B cell (primary cell): ENCODE measurements around the gene ELOVL6. TPM values are rescaled to one million over a fixed set of nuclear protein-coding genes. Genes with fewer than 3 reads are reported as not detected.

Source experiments
- ATAC-seq: fragments of 200-7000 bp; cut with Tn5 transposase; one replicate; pipeline ENCODE4 v1.10.0; 2021; ENCODE audit warnings: low read depth, mild to moderate bottlenecking, moderate number of reproducible peaks, moderate library complexity
- CTCF ChIA-PET: fragments of 350-600 bp; sonication (Branson Sonifier 250); formaldehyde crosslinking; loops from one replicate; lab custom pipeline; 2021; ENCODE audit warnings: antibody characterized with exemption, inconsistent platforms; lab: Charles Lee
- POLR2A ChIA-PET: fragments of 350-600 bp; sonication (Branson Sonifier 250); formaldehyde crosslinking; loops from one replicate; lab custom pipeline; 2021; ENCODE audit warnings: antibody characterized with exemption; lab: Charles Lee
- DNase-seq: peaks from one replicate; pipeline ENCODE4 v3.0.0; 2013
- H2AFZ ChIP-seq: 2 replicates; pipeline ENCODE4 v1.6.1; 2012; ENCODE audit warnings: mild to moderate bottlenecking, low read depth, low read length; ENCODE audit not compliant: insufficient read depth, poor library complexity, severe bottlenecking
- H3K27ac ChIP-seq, 2 donors: 1 replicate in 1 of 2; 2 replicates in 1 of 2; pipeline ENCODE4 v1.5.1; 2012 to 2013; ENCODE audit warnings: low read length in 2 of 2, mild to moderate bottlenecking in 2 of 2, moderate library complexity in 1 of 2
- H3K27me3 ChIP-seq, 4 experiments: fragments of 200-600 bp in 1 of 4; sonication (generic) in 1 of 4; replicated peaks in 1 of 4; 1 replicate in 2 of 4; 2 replicates in 2 of 4; pipeline versions ENCODE4 v1.6.1 to v1.7.0; 2013 to 2016; ENCODE audit warnings: low read length in 3 of 4, mild to moderate bottlenecking in 2 of 4, mixed read lengths in 1 of 4, moderate library complexity in 1 of 4; ENCODE audit not compliant: insufficient read depth in 4 of 4, control insufficient read depth in 3 of 4; ENCODE audit errors: control extremely low read depth in 1 of 4
- H3K36me3 ChIP-seq, 2 experiments: replicated peaks in 1 of 2; 1 replicate in 1 of 2; 2 replicates in 1 of 2; pipeline versions ENCODE4 v1.6.1 to v1.7.1; 2013; ENCODE audit warnings: low read length in 1 of 2; ENCODE audit not compliant: insufficient read depth in 2 of 2, control insufficient read depth in 1 of 2; ENCODE audit errors: control extremely low read depth in 1 of 2, extremely low read depth in 1 of 2
- H3K4me1 ChIP-seq, 2 donors: fragments of 200-600 bp in 1 of 2; sonication (generic) in 1 of 2; 1 replicate in 1 of 2; 2 replicates in 1 of 2; pipeline versions ENCODE4 v1.5.1 to v1.6.1; 2013 to 2017; ENCODE audit warnings: low read length in 2 of 2; ENCODE audit not compliant: control insufficient read depth in 2 of 2, insufficient read depth in 2 of 2
- H3K4me2 ChIP-seq: replicated peaks from 2 replicates; pipeline ENCODE3; 2012; ENCODE audit warnings: mild to moderate bottlenecking, low read depth, low read length; ENCODE audit not compliant: poor library complexity, severe bottlenecking
- H3K4me3 ChIP-seq, 5 experiments: fragments of 200-600 bp in 1 of 5; sonication (generic) in 1 of 5; 1 replicate in 3 of 5; 2 replicates in 2 of 5; pipeline versions ENCODE4 v1.5.1 to v1.7.0; 2011 to 2016; ENCODE audit warnings: low read length in 4 of 5, mild to moderate bottlenecking in 4 of 5, low read depth in 2 of 5, control low read depth in 1 of 5, moderate library complexity in 1 of 5; ENCODE audit not compliant: insufficient read depth in 1 of 5; ENCODE audit errors: control extremely low read depth in 1 of 5, extremely low read depth in 1 of 5
- H3K79me2 ChIP-seq: fragments of 200-600 bp; sonication (generic); one replicate; pipeline ENCODE4 v1.6.0; 2016; ENCODE audit warnings: low read length; ENCODE audit not compliant: control insufficient read depth, insufficient read depth
- H3K9ac ChIP-seq: fragments of 200-600 bp; sonication (generic); 2 replicates; pipeline ENCODE4 v1.6.1; 2017; ENCODE audit warnings: mild to moderate bottlenecking, low read length, moderate library complexity
- H3K9me3 ChIP-seq, 3 donors: one replicate each; pipeline versions ENCODE4 v1.6.1 to v1.7.1; 2013; ENCODE audit warnings: low read length in 2 of 3; ENCODE audit not compliant: control insufficient read depth in 2 of 3, insufficient read depth in 1 of 3; ENCODE audit errors: control extremely low read depth in 1 of 3
- H4K20me1 ChIP-seq: 2 replicates; pipeline ENCODE4 v1.6.0; 2012; ENCODE audit warnings: mild to moderate bottlenecking, low read length; ENCODE audit not compliant: insufficient read depth, control insufficient read depth, poor library complexity, severe bottlenecking
- H3K27ac Mint-ChIP-seq: one replicate; pipeline ENCODE4 v1.8.0; 2021; ENCODE audit warnings: mixed read lengths
- H3K27me3 Mint-ChIP-seq: one replicate; pipeline ENCODE4 v1.8.0; 2021; ENCODE audit warnings: mixed read lengths
- H3K4me1 Mint-ChIP-seq: one replicate; pipeline ENCODE4 v1.8.0; 2021; ENCODE audit warnings: mixed read lengths
- H3K4me3 Mint-ChIP-seq: one replicate; pipeline ENCODE4 v1.8.0; 2021; ENCODE audit warnings: mixed read lengths
- H3K9me3 Mint-ChIP-seq: one replicate; pipeline ENCODE4 v1.8.0; 2022; ENCODE audit warnings: mixed read lengths; ENCODE audit not compliant: insufficient read depth
- EZH2 ChIP-seq: IDR thresholded peaks from 2 replicates; pipeline ENCODE4 v1.6.1; 2012; ENCODE audit warnings: borderline replicate concordance, low read depth, mild to moderate bottlenecking, moderate library complexity, low read length; ENCODE audit not compliant: insufficient read depth, poor library complexity, severe bottlenecking
- WGBS: methylation state at CpG from one replicate; pipeline ENCODE4 v1.1.5; 2013; ENCODE audit warnings: missing lambda C conversion rate; ENCODE audit not compliant: insufficient coverage; 5-methylcytosine and 5-hydroxymethylcytosine counted together
- intact Hi-C: fragments of 100-400 bp; cut with micrococcal nuclease; formaldehyde crosslinking; loops from one replicate; pipeline ENCODE4 v1.10.0; 2022
- polyA plus RNA-seq: library from polyadenylated mRNA; depleted of rRNA; stranded (reverse); fragments of >200 nt; gene quantifications from 2 replicates; pipeline ENCODE4 v1.2.3, GENCODE V29; 2012
- total RNA-seq, 2 donors: library from RNA; stranded (reverse); fragments of 120-200 nt in 1 of 2; gene quantifications; 1 replicate in 1 of 2; 2 replicates in 1 of 2; pipeline versions ENCODE4 v1.2.3 to v1.2.4, GENCODE V29; 2013 to 2022
- TF ChIP-seq, protein P1 (sequence below): fragments of 200-600 bp; IDR thresholded peaks from one replicate; pipeline ENCODE4 v1.8.0; 2022; ENCODE audit warnings: antibody characterized with exemption, mild to moderate bottlenecking

ELOVL6 gene
- total and polyA plus RNA-seq, 2 donors (not counting 1 experiment from before 2014, with no cell fraction given) = 0.10 to 0.22 TPM

- ATAC-seq (no peak), DNase-seq (no peak)
- Histone ChIP-seq H3K27ac (no peak overlapping the region), H3K4me3 (no peak overlapping the region), H3K9me3 (no peaks in the 10 kb centered on the region), H3K9ac (no peak overlapping the region), H3K4me2 (no peak overlapping the region), H3K79me2 (no peaks in the 10 kb centered on the region), H4K20me1 (no peaks in the 10 kb centered on the region), H3K4me1 (no peaks in the 10 kb centered on the region), H2AFZ (no peak overlapping the region), H3K27me3 (no peaks in the 10 kb centered on the region), H3K36me3 (no peaks in the 10 kb centered on the region)
- Mint-ChIP-seq H3K27me3 (peaks cover 13% of the 10 kb centered on the region), H3K4me3 (no peak overlapping the region), H3K27ac (no peak overlapping the region), H3K9me3 (no peaks in the 10 kb centered on the region), H3K4me1 (no peaks in the 10 kb centered on the region)
- WGBS = 94% methylated on average over 3 of the region's 4 CpGs
- intact Hi-C loops = no loop called here
- ChIA-PET POLR2A (no interaction called here), CTCF (no interaction called here)
- TF ChIP-seq, protein P1, sequence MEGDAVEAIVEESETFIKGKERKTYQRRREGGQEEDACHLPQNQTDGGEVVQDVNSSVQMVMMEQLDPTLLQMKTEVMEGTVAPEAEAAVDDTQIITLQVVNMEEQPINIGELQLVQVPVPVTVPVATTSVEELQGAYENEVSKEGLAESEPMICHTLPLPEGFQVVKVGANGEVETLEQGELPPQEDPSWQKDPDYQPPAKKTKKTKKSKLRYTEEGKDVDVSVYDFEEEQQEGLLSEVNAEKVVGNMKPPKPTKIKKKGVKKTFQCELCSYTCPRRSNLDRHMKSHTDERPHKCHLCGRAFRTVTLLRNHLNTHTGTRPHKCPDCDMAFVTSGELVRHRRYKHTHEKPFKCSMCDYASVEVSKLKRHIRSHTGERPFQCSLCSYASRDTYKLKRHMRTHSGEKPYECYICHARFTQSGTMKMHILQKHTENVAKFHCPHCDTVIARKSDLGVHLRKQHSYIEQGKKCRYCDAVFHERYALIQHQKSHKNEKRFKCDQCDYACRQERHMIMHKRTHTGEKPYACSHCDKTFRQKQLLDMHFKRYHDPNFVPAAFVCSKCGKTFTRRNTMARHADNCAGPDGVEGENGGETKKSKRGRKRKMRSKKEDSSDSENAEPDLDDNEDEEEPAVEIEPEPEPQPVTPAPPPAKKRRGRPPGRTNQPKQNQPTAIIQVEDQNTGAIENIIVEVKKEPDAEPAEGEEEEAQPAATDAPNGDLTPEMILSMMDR = no peak
- TF ChIP-seq EZH2 = no peak
These were observed 49.7 kb upstream of the ELOVL6 start for GRCh38 chr4:110248100-110248499.

DNA sequence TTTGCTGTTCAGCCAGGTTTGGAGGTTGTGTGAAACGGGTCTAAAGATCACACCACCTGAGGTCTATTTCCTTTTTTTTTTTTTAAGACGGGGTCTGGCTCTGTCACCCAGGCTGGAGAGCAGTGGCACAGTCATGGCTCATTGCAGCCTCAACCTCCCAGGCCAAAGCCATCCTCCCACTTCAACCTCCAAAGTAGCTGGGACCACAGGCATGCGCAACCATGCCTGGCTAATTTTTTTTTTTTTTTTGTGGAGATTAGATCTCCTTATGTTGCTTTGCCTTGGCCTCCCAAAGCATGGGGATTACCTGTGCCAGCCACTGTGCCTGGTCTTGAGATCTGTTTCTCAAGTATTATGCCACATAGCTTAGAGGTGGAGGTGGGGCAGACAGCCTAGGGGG is 49.2 kb upstream of the ELOVL6 start:
- ChIA-PET POLR2A (no interaction called here), CTCF (no interaction called here)
- TF ChIP-seq, protein P1 = no peak
- TF ChIP-seq EZH2 = no peak
- Histone ChIP-seq H3K36me3 (no peaks in the 10 kb centered on the region), H4K20me1 (no peaks in the 10 kb centered on the region), H3K27ac (no peak overlapping the region), H3K9ac (no peak overlapping the region), H3K4me1 (no peaks in the 10 kb centered on the region), H3K4me2 (no peak overlapping the region), H3K4me3 (no peak overlapping the region), H3K79me2 (no peaks in the 10 kb centered on the region), H3K27me3 (no peaks in the 10 kb centered on the region), H3K9me3 (no peaks in the 10 kb centered on the region), H2AFZ (no peak overlapping the region)
- DNase-seq = no peak
- no peak overlapping the region for H3K27ac Mint-ChIP-seq
- 64% methylated on average over 2 of the region's 3 CpGs for WGBS
- H3K27me3 Mint-ChIP-seq = peaks cover 13% of the 10 kb centered on the region
- H3K4me3 Mint-ChIP-seq = no peak overlapping the region
- intact Hi-C loops = no loop called here
- no peak for ATAC-seq
- H3K9me3 Mint-ChIP-seq = no peaks in the 10 kb centered on the region
- no peaks in the 10 kb centered on the region for H3K4me1 Mint-ChIP-seq
